Endothelial cell (in vitro differentiated cells): ENCODE data around the gene TDRD7. TPM values are rescaled to one million over a fixed set of nuclear protein-coding genes. Genes with fewer than 3 reads are reported as not detected.

Experiments
- DNase-seq: peaks from one replicate; pipeline ENCODE4 v3.0.0; 2021; ENCODE audit warnings: low spot score
- H3K27ac Mint-ChIP-seq: one replicate; pipeline ENCODE4 v1.8.0; 2021; ENCODE audit warnings: mixed read lengths, inconsistent platforms; ENCODE audit not compliant: unreplicated experiment
- H3K27me3 Mint-ChIP-seq: one replicate; pipeline ENCODE4 v1.8.0; 2021; ENCODE audit warnings: mild to moderate bottlenecking, moderate library complexity, mixed read lengths, inconsistent platforms; ENCODE audit not compliant: unreplicated experiment
- H3K36me3 Mint-ChIP-seq: one replicate; pipeline ENCODE4 v1.8.0; 2021; ENCODE audit warnings: mild to moderate bottlenecking, low read depth, mixed read lengths, inconsistent platforms; ENCODE audit not compliant: unreplicated experiment
- H3K4me1 Mint-ChIP-seq: one replicate; pipeline ENCODE4 v1.8.0; 2021; ENCODE audit warnings: mild to moderate bottlenecking, mixed read lengths, inconsistent platforms; ENCODE audit not compliant: unreplicated experiment
- H3K4me3 Mint-ChIP-seq: one replicate; pipeline ENCODE4 v1.8.0; 2021; ENCODE audit warnings: mild to moderate bottlenecking, mixed read lengths, inconsistent platforms; ENCODE audit not compliant: unreplicated experiment
- H3K9me3 Mint-ChIP-seq: one replicate; pipeline ENCODE4 v1.8.0; 2021; ENCODE audit warnings: mixed read lengths, inconsistent platforms; ENCODE audit not compliant: unreplicated experiment
- total RNA-seq: library from RNA; stranded (reverse); fragmentation: NEBNext Ultra II Directional; extraction: Animal tissue kit (Norgen Biotek cat#: 25700); gene quantifications from one replicate; pipeline ENCODE4 v1.2.1, GENCODE V29; 2021; ENCODE audit not compliant: unreplicated experiment
- TF ChIP-seq, protein P1 (sequence below): fragments of 200-600 bp; sonication (generic); IDR thresholded peaks from one replicate; pipeline ENCODE4 v1.5.0; 2021; ENCODE audit warnings: antibody characterized with exemption; ENCODE audit not compliant: unreplicated experiment

Gene TDRD7
- total RNA-seq, 1 donor from 2014 or later = 17.5 TPM

DNA sequence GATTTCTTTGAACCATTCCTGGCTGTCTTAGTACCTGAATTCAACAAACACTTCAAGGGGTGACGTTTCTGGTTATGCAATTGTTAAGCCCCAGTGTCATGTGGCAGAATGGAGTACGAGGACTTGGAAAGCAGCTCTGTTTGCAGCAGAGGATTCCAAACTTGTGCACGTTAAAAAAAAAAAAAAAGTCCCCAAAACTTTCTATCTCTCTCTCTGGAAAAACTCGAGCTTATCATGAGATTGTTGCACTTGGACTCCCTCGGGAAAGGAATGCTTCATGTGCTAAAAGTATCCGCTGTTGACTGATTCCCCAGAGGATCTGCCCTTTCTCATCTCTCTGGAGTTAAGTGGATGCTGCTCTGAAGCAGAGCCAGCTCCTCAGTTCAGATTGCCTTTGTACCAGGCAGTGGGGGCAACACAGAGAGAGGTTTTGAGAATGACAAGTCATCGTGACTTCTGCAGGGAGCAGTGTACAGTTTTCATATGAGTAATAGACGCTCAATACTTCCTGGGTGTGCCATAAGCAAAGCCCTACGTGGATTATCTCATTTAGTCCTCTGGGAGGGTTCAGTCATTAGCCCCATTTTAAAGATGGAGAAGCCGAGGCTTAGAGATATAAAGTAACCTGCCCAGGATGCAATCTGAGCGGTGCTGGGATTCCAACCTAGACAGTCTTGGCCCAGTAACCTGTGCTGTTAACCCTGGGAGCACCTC is 117.6 kb downstream of the TDRD7 start:
- Mint-ChIP-seq H3K4me1 (no peaks in the 10 kb centered on the region), H3K9me3 (no peaks in the 10 kb centered on the region), H3K27me3 (peaks cover under 1% of the 10 kb centered on the region), H3K4me3 (no peak overlapping the region), H3K36me3 (no peaks in the 10 kb centered on the region), H3K27ac (no peak overlapping the region)
- TF ChIP-seq, protein P1, sequence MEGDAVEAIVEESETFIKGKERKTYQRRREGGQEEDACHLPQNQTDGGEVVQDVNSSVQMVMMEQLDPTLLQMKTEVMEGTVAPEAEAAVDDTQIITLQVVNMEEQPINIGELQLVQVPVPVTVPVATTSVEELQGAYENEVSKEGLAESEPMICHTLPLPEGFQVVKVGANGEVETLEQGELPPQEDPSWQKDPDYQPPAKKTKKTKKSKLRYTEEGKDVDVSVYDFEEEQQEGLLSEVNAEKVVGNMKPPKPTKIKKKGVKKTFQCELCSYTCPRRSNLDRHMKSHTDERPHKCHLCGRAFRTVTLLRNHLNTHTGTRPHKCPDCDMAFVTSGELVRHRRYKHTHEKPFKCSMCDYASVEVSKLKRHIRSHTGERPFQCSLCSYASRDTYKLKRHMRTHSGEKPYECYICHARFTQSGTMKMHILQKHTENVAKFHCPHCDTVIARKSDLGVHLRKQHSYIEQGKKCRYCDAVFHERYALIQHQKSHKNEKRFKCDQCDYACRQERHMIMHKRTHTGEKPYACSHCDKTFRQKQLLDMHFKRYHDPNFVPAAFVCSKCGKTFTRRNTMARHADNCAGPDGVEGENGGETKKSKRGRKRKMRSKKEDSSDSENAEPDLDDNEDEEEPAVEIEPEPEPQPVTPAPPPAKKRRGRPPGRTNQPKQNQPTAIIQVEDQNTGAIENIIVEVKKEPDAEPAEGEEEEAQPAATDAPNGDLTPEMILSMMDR = no peak
- no peak for DNase-seq

DNA sequence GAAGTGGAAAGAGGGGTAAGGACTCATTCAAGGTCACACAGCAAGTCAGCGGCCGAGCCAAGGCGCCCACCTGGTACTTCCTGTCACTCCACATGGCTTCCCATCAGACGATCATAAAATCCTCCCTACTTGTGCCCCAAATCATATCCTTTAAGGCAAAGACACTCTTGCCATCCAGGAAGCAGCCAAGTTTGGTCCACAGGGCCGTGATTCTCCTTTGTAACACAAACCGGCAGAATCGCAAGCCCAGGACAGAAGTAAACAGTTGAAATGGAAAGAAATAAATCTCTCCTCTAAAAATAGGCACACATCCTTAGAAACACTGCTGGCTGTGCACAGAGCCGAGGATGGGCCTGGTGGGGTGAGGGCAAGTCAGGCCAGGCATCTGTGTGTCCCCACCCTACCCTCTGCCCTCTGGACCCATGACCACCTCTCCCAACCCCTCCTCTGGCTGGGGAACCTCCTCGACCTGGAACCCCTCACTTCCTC is 120.0 kb downstream of the TDRD7 start:
- TF ChIP-seq, protein P1 = no peak
- Mint-ChIP-seq H3K9me3 (no peaks in the 10 kb centered on the region), H3K4me3 (no peak overlapping the region), H3K4me1 (no peaks in the 10 kb centered on the region), H3K27ac (no peak overlapping the region), H3K27me3 (peaks cover 2% of the 10 kb centered on the region), H3K36me3 (no peaks in the 10 kb centered on the region)
- no peak for DNase-seq

DNA sequence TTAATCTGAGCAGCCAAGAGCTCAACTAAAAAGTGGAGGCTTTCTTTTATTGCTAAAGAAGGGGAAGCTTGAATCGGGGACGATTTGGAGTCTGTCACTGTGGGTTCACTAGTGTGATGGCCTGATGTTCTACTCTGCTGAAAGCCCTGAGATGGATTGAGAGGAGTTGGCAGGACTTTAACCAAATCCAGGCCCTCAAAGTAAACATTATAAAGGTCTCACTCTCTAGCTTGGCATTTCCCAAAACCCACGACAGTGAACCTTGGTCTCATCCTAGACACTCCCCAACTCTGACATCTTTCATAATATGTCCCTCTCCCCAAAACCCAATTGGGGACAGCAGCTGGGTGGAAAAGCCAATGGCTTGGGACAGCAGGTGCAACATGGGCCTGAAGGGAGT is 122.3 kb downstream of the TDRD7 start:
- Mint-ChIP-seq H3K9me3 (no peaks in the 10 kb centered on the region), H3K36me3 (no peaks in the 10 kb centered on the region), H3K4me1 (no peaks in the 10 kb centered on the region), H3K4me3 (no peak overlapping the region), H3K27me3 (peaks cover 2% of the 10 kb centered on the region), H3K27ac (no peak overlapping the region)
- TF ChIP-seq, protein P1 = no peak
- DNase-seq = no peak

DNA sequence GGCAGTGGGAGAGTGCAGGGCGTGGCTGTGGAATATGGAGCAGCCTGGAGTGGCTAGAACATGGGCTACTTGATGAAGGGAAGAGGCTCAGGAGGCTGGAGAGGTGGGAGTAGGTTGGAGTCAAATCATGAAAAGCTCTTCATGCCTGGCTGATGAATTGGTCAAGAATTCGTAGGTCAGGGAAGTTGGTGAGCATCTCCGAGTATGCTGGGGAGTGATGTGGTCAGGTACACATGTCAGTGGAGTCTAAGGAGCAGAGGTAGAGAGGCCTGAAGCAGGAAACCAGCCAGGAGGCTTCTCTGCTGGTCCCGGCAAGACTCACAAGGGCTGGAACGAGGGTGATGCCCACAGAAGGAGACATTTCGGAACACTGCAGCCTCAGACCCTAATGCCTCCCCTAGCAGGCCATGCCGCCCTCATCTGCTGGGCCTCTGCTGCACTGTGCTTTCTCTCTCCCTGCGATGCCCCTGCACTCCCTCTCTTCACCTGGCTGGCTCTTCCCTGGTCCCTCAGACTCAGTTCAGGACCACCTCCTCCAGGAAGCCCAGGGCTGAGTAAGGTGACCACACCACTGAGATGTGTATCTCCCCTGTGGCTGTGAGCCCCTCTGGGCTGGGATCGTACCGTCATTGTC is 123.2 kb downstream of the TDRD7 start:
- no peak overlapping the region for H3K4me3 Mint-ChIP-seq
- no peak for DNase-seq
- H3K9me3 Mint-ChIP-seq = no peaks in the 10 kb centered on the region
- no peaks in the 10 kb centered on the region for H3K36me3 Mint-ChIP-seq
- no peaks in the 10 kb centered on the region for H3K4me1 Mint-ChIP-seq
- TF ChIP-seq, protein P1 = no peak
- peaks cover 2% of the 10 kb centered on the region for H3K27me3 Mint-ChIP-seq
- no peak overlapping the region for H3K27ac Mint-ChIP-seq

DNA sequence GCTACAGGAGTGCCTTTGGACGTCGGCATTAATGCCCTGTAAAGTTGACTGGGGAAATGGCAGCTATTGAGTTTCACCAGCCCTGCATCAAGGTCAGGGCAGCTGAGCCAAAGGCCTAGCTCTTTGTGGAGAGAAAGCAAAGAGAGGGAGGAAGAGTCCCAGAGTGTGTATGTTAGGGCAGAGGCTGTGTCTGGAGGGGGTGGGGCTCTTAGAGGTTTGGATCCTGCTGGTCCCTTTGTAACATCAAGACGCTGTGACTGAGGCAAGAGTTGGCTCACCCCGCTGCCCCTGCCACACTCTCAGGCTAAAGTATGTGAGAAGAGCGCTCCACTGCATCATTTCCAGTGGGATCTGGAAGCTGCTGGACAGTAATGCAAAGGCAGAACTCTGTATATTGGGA is 123.9 kb downstream of the TDRD7 start:
- no peak overlapping the region for H3K27ac Mint-ChIP-seq
- H3K9me3 Mint-ChIP-seq = no peaks in the 10 kb centered on the region
- no peak overlapping the region for H3K4me3 Mint-ChIP-seq
- H3K4me1 Mint-ChIP-seq = no peaks in the 10 kb centered on the region
- TF ChIP-seq, protein P1 = no peak
- no peak for DNase-seq
- H3K36me3 Mint-ChIP-seq = no peaks in the 10 kb centered on the region
- H3K27me3 Mint-ChIP-seq = peaks cover 2% of the 10 kb centered on the region
